Measurements from ENCODE around the gene PPP1R11.

PPP1R11 gene

GRCh38 chr6:30096829-30097228 lies 29.8 kb downstream of the PPP1R11 start:
- no peak for TF ChIP-seq CTCF (IDR thresholded peaks at IDR 0.05; ENCODE audit: low read depth, low read length)
- no peak overlapping the region for H3K4me3 ChIP-seq (replicated peaks in 1 of 2; ENCODE audit: low read depth in 2 of 2, low read length in 2 of 2)
- DNase-seq (ENCODE audit: low read depth in 2 of 2) = no peak

GRCh38 chr6:30097902-30098768 lies 31.1 kb downstream of the PPP1R11 start:
- TF ChIP-seq CTCF (IDR thresholded peaks at IDR 0.05; ENCODE audit: low read depth, low read length) = no peak
- no peak for DNase-seq (ENCODE audit: low read depth in 2 of 2)
- H3K4me3 ChIP-seq (replicated peaks in 1 of 2; ENCODE audit: low read depth in 2 of 2, low read length in 2 of 2) = no peak overlapping the region

GRCh38 chr6:30100154-30100553 lies 33.2 kb downstream of the PPP1R11 start:
- H3K4me3 ChIP-seq (replicated peaks in 1 of 2; ENCODE audit: low read depth in 2 of 2, low read length in 2 of 2) = no peak overlapping the region
- TF ChIP-seq CTCF (IDR thresholded peaks at IDR 0.05; ENCODE audit: low read depth, low read length) = no peak
- no peak for DNase-seq (ENCODE audit: low read depth in 2 of 2)

GRCh38 chr6:30100585-30101443 lies 33.8 kb downstream of the PPP1R11 start:
- peak overlapping the region; percentile 3 to 21 for H3K4me3 ChIP-seq (replicated peaks in 1 of 2; ENCODE audit: low read depth in 2 of 2, low read length in 2 of 2)
- TF ChIP-seq CTCF (IDR thresholded peaks at IDR 0.05; ENCODE audit: low read depth, low read length) = no peak
- DNase-seq (ENCODE audit: low read depth in 2 of 2) = no peak

- peak overlapping the region; percentile 33 to 46 for H3K4me3 ChIP-seq (replicated peaks in 1 of 2; ENCODE audit: low read depth in 2 of 2, low read length in 2 of 2)
- peak; percentile 82 to 86 for DNase-seq (ENCODE audit: low read depth in 2 of 2)
- TF ChIP-seq CTCF (IDR thresholded peaks at IDR 0.05; ENCODE audit: low read depth, low read length) = peak; percentile 8
These were observed 34.7 kb downstream of the PPP1R11 start for GRCh38 chr6:30101444-30102413.

- TF ChIP-seq CTCF (IDR thresholded peaks at IDR 0.05; ENCODE audit: low read depth, low read length) = no peak
- peak; percentile 53 to 62 for DNase-seq (ENCODE audit: low read depth in 2 of 2)
- H3K4me3 ChIP-seq (replicated peaks in 1 of 2; ENCODE audit: low read depth in 2 of 2, low read length in 2 of 2) = peak overlapping the region; percentile 21 to 43
These were observed 35.5 kb downstream of the PPP1R11 start for GRCh38 chr6:30102414-30102969.

Data from cardiac fibroblast (primary cell).